OCI-LY1 (cell line): ENCODE results near the gene NR6A1.

ENCODE experiments used
- EZH2 ChIP-seq: fragments of 200-600 bp; sonication (generic), shearing (Covaris generic); IDR thresholded peaks from 2 replicates; pipeline ENCODE4 v1.8.0; 2017; ENCODE audit warnings: borderline replicate concordance, mixed run types, mild to moderate bottlenecking, antibody characterized with exemption, low read length, moderate library complexity, mixed read lengths
- TF ChIP-seq, protein P1 (sequence below): fragments of 200-600 bp; sonication (generic), shearing (Covaris generic); IDR thresholded peaks from 2 replicates; pipeline ENCODE4 v1.5.1; 2017; ENCODE audit warnings: mild to moderate bottlenecking, antibody characterized with exemption, low read length, moderate library complexity, mixed read lengths

DNA sequence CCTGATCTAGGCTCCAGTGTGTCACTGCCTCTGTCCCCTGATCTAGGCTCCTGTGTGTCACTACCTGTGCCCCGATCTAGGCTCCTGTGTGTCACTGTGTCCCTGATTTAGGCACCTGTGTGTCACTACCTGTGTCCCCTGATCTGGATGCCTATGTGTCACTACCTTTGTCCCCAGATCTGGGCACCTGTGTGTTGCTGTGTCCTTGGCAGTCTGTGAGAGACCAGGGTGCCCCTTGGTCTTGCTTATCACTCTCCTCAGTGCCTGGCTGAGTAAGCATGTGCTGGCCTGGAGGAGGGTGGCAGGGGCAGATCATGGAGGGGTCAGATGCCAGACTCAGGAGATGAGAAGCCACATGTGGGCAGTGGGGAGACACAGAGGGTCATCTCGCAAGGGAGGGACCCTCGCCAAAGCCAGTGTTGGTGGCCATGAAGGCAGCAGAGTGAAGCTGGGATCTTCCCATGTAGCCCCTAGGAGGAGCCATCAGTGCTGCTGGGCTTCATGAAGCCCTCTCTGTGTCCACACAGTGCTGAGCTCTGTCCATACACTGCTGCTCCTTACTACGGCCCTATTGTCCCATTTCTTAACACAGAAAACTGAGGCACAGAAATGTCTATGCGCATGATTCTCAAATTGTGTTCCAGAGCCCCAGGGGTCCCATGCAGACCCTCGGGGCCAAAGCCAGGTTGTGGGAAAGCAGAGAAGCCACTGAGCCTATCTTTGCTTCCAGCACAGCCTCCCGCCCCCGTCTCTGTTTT is 21.3 kb upstream of the NR6A1 start:
- TF ChIP-seq, protein P1, sequence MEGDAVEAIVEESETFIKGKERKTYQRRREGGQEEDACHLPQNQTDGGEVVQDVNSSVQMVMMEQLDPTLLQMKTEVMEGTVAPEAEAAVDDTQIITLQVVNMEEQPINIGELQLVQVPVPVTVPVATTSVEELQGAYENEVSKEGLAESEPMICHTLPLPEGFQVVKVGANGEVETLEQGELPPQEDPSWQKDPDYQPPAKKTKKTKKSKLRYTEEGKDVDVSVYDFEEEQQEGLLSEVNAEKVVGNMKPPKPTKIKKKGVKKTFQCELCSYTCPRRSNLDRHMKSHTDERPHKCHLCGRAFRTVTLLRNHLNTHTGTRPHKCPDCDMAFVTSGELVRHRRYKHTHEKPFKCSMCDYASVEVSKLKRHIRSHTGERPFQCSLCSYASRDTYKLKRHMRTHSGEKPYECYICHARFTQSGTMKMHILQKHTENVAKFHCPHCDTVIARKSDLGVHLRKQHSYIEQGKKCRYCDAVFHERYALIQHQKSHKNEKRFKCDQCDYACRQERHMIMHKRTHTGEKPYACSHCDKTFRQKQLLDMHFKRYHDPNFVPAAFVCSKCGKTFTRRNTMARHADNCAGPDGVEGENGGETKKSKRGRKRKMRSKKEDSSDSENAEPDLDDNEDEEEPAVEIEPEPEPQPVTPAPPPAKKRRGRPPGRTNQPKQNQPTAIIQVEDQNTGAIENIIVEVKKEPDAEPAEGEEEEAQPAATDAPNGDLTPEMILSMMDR: no peak
- no peak for TF ChIP-seq EZH2
